Mesenchymal stem cell (in vitro differentiated cells and primary cell): Measurements from ENCODE around the gene PLAC9.
"Not testable (repeated sequence)": the region's sequence is repeated elsewhere in the genome, so short reads cannot be mapped to it uniquely, and the experiment has no call there.

ENCODE experiments used
- DNase-seq: peaks from one replicate; pipeline ENCODE4 v3.0.0-alpha.2; 2013
- H2AFZ ChIP-seq: one replicate; pipeline ENCODE4 v1.6.1; 2013; ENCODE audit warnings: low read depth, mild to moderate bottlenecking, control low read depth, inconsistent platforms, low read length, moderate library complexity
- H2AK5ac ChIP-seq: 2 replicates; pipeline ENCODE4 v1.6.1; 2013; ENCODE audit warnings: low read length, moderate library complexity, mild to moderate bottlenecking, inconsistent platforms; ENCODE audit not compliant: severe bottlenecking
- H2BK120ac ChIP-seq: one replicate; pipeline ENCODE4 v1.6.1; 2013; ENCODE audit warnings: low read depth, mild to moderate bottlenecking, inconsistent platforms, low read length, moderate library complexity
- H2BK12ac ChIP-seq, 2 experiments: one replicate each; pipeline ENCODE4 v1.6.1; 2013; ENCODE audit warnings: inconsistent platforms in 2 of 2, low read length in 2 of 2, mild to moderate bottlenecking in 2 of 2, moderate library complexity in 2 of 2, control low read depth in 1 of 2
- H2BK15ac ChIP-seq: one replicate; pipeline ENCODE4 v1.6.1; 2013; ENCODE audit warnings: mild to moderate bottlenecking, low read depth, inconsistent platforms; ENCODE audit not compliant: poor library complexity, severe bottlenecking
- H2BK5ac ChIP-seq: 2 replicates; pipeline ENCODE4 v1.6.1; 2013; ENCODE audit warnings: low read depth, mild to moderate bottlenecking, low read length, control low read depth, inconsistent platforms; ENCODE audit not compliant: poor library complexity, severe bottlenecking
- H3K14ac ChIP-seq, 2 experiments: one replicate each; pipeline ENCODE4 v1.6.1; 2013; ENCODE audit warnings: inconsistent platforms in 2 of 2, low read length in 2 of 2, control low read depth in 1 of 2, mild to moderate bottlenecking in 1 of 2, moderate library complexity in 1 of 2
- H3K18ac ChIP-seq, 2 experiments: one replicate each; pipeline ENCODE4 v1.6.1; 2013; ENCODE audit warnings: inconsistent platforms in 2 of 2, low read length in 2 of 2, control low read depth in 1 of 2, low read depth in 1 of 2, mild to moderate bottlenecking in 1 of 2
- H3K23ac ChIP-seq, 2 experiments: one replicate each; pipeline ENCODE4 v1.6.1; 2013; ENCODE audit warnings: inconsistent platforms in 2 of 2, low read length in 2 of 2, mild to moderate bottlenecking in 2 of 2, moderate library complexity in 2 of 2, control low read depth in 1 of 2
- H3K27ac ChIP-seq: 2 replicates; pipeline ENCODE4 v1.5.1; 2013; ENCODE audit warnings: mild to moderate bottlenecking, moderate library complexity, low read length, control low read depth, inconsistent platforms; ENCODE audit not compliant: poor library complexity, severe bottlenecking
- H3K27me3 ChIP-seq, 2 experiments: 2 replicates each; pipeline versions ENCODE4 v1.6.1 to v1.7.0; 2013; ENCODE audit warnings: low read length in 2 of 2, mild to moderate bottlenecking in 2 of 2, moderate library complexity in 2 of 2, control low read depth in 1 of 2, inconsistent platforms in 1 of 2; ENCODE audit not compliant: control insufficient read depth in 1 of 2, insufficient read depth in 1 of 2
- H3K36me3 ChIP-seq, 2 experiments: 2 replicates each; pipeline versions ENCODE4 v1.6.1 to v1.7.0; 2013; ENCODE audit warnings: low read length in 2 of 2, control low read depth in 1 of 2, inconsistent platforms in 1 of 2, low read depth in 1 of 2, mild to moderate bottlenecking in 1 of 2; ENCODE audit not compliant: insufficient read depth in 2 of 2, control insufficient read depth in 1 of 2
- H3K4ac ChIP-seq, 2 experiments: one replicate each; pipeline ENCODE4 v1.6.1; 2013; ENCODE audit warnings: inconsistent platforms in 2 of 2, low read length in 2 of 2, mild to moderate bottlenecking in 2 of 2, moderate library complexity in 2 of 2, control low read depth in 1 of 2, low read depth in 1 of 2
- H3K4me1 ChIP-seq: 2 replicates; pipeline ENCODE4 v1.6.1; 2013; ENCODE audit warnings: low read depth, low read length, control low read depth; ENCODE audit not compliant: control insufficient read depth, insufficient read depth
- H3K4me2 ChIP-seq: 2 replicates; pipeline ENCODE4 v1.6.1; 2013; ENCODE audit warnings: low read length, mild to moderate bottlenecking, inconsistent platforms; ENCODE audit not compliant: poor library complexity, severe bottlenecking
- H3K4me3 ChIP-seq, 2 experiments: 2 replicates each; pipeline versions ENCODE4 v1.5.1 to v1.7.0; 2013; ENCODE audit warnings: low read length in 2 of 2, mild to moderate bottlenecking in 2 of 2, control low read depth in 1 of 2, low read depth in 1 of 2; ENCODE audit not compliant: insufficient read depth in 1 of 2
- H3K79me1 ChIP-seq: replicated peaks from 2 replicates; pipeline ENCODE4 v1.6.1; 2013; ENCODE audit warnings: mild to moderate bottlenecking, control low read depth, low read length, inconsistent platforms; ENCODE audit not compliant: poor library complexity, severe bottlenecking
- H3K9ac ChIP-seq: 2 replicates; pipeline ENCODE4 v1.7.0; 2013; ENCODE audit warnings: mild to moderate bottlenecking, low read length, moderate library complexity
- H3K9me3 ChIP-seq: 2 replicates; pipeline ENCODE4 v1.7.0; 2013; ENCODE audit warnings: mild to moderate bottlenecking, low read length; ENCODE audit not compliant: control insufficient read depth
- H4K8ac ChIP-seq: one replicate; pipeline ENCODE4 v1.6.1; 2013; ENCODE audit warnings: inconsistent platforms, mild to moderate bottlenecking, low read length, moderate library complexity
- H4K91ac ChIP-seq: one replicate; pipeline ENCODE4 v1.6.1; 2013; ENCODE audit warnings: mild to moderate bottlenecking, low read length, inconsistent platforms
- WGBS: methylation state at CpG from one replicate; pipeline ENCODE4 v1.1.7; 2013; ENCODE audit warnings: mixed read lengths; 5-methylcytosine and 5-hydroxymethylcytosine counted together

The PLAC9 gene

DNA sequence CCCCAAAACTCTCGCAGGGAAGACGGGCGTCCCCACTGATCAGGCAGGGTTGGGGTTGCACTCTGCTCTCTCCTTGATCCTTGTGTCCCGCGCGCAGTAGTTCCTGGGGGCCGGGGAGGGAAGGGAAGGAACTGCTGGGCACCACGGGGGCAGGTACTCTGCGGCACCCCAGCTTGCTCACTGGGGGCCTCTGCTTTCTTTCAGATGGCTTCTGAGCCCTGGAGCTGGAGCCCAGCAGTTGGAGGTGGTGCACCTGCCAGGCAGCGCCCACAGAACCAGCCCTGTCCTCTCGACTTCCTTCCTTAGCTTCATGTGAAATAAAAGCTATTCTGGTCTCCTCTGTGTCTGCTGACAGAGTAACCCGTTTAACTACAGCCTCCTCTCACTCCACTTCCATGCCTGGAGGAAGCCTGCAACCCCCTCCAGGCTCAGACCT lies 12.2 kb downstream of the PLAC9 start:
- Histone ChIP-seq H3K4ac (peak overlapping the region in 1 of 2 experiments; percentile 49), H3K4me3 (no peak overlapping the region), H3K4me1 (peaks cover 4% of the 10 kb centered on the region), H3K9ac (peak overlapping the region; percentile 42), H2BK12ac (no peak overlapping the region), H3K27ac (no peak overlapping the region), H2BK5ac (no peak overlapping the region), H3K9me3 (peaks cover 8% of the 10 kb centered on the region), H3K23ac (no peak overlapping the region), H2AFZ (no peak overlapping the region), H3K14ac (no peak overlapping the region), H4K8ac (peak overlapping the region; percentile 70), H3K36me3 (peaks cover 13 to 50% of the 10 kb centered on the region in 2 experiments), H3K4me2 (no peak overlapping the region), H2AK5ac (peak overlapping the region; percentile 52), H3K79me1 (no peaks in the 10 kb centered on the region), H2BK15ac (no peak overlapping the region), H2BK120ac (peak overlapping the region; percentile 12), H3K27me3 (no peaks in the 10 kb centered on the region), H4K91ac (peak overlapping the region; percentile 59), H3K18ac (peak overlapping the region in 1 of 2 experiments; percentile 54)
- 81% methylated on average over 12 of the region's 12 CpGs for WGBS
- DNase-seq = no peak

DNA sequence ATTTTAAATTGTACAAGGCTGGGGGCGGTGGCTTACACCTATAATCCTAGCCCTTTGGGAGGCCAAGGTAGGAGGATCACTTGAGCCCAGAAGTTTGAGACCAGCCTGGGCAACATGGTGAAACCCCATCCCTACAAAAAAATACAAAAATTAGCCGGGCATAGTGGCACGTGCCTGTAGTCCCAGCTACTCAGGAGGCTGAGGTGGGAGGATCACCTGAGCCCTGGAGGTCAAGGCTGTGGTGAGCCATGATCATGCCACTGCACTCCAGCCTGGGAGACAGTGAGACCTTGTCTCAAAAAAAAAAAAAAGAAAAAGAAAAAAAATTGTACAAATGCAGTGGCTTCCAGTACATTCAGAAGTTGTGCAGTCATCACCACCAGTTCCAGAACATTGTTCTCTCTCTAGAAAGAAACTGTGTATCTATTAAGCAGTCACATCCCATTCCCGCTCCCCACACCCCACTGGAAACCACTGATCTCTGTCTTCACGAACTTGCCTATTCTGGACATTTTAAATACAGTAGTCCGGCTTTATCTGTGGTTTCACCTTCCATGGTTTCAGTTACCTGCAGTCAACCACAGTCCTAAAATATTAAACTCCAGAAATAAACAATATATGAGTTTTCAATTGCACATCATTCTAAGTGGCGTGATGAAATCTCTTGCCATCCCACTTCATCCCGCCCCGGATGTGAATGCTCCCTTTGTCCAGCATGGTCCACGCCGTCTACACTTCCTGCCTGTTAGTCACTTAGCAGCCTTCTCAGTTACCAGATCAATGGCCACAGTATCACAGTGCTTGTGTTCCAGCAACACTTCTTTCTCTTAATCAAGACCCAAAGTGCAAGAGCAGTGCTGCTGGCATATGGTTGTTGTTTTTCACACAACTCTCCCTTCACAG lies 13.1 kb downstream of the PLAC9 start:
- WGBS = 75% methylated on average over 11 of the region's 11 CpGs
- H3K4me1 ChIP-seq, H3K23ac ChIP-seq, H3K4me2 ChIP-seq, H3K4me3 ChIP-seq, H3K27ac ChIP-seq, H2AK5ac ChIP-seq, H2BK5ac ChIP-seq, H3K14ac ChIP-seq, H3K79me1 ChIP-seq, H3K4ac ChIP-seq, H2BK12ac ChIP-seq, H3K9me3 ChIP-seq, H3K27me3 ChIP-seq, H2AFZ ChIP-seq, H2BK120ac ChIP-seq: not testable (repeated sequence)
- Histone ChIP-seq H2BK15ac (peak overlapping the region; percentile 69), H3K9ac (peak overlapping the region; percentile 47), H3K18ac (peak overlapping the region; percentile 18 to 54), H4K8ac (peak overlapping the region; percentile 41), H4K91ac (peak overlapping the region; percentile 61), H3K36me3 (peaks cover 16 to 53% of the 10 kb centered on the region in 2 experiments)
- peak; percentile 57 for DNase-seq

DNA sequence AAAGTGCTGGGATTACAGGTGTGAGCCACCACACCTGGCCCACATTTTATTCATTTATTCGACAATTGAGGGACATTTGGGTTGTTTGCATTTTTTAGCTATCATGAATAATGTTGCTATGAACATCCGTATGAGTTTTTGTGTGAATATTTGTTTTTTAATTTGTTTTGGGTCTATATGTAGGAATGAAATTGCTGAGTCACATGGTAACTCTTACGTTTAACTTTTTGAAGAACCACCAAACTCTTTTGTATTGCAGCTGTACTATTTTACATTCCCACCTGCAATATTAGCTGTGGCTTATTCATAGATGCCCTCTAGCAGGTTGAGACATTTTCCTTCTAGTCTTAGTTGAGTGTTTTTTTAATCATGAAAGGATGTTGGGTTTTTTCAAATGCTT lies 14.4 kb downstream of the PLAC9 start:
- Histone ChIP-seq H3K4me1 (peaks cover 4% of the 10 kb centered on the region), H2AK5ac (no peak overlapping the region), H3K9ac (no peak overlapping the region), H3K23ac (no peak overlapping the region), H3K79me1 (peaks cover 3% of the 10 kb centered on the region), H4K91ac (no peak overlapping the region), H3K4me2 (no peak overlapping the region), H3K4me3 (no peak overlapping the region), H2BK12ac (no peak overlapping the region), H2BK15ac (no peak overlapping the region), H3K27me3 (no peaks in the 10 kb centered on the region), H2AFZ (no peak overlapping the region), H3K27ac (no peak overlapping the region), H3K18ac (no peak overlapping the region), H2BK120ac (no peak overlapping the region), H3K14ac (no peak overlapping the region), H3K9me3 (peaks cover 8% of the 10 kb centered on the region), H4K8ac (no peak overlapping the region), H3K4ac (no peak overlapping the region), H3K36me3 (peaks cover 23 to 56% of the 10 kb centered on the region in 2 experiments), H2BK5ac (no peak overlapping the region)
- no peak for DNase-seq
- 89% methylated on average over 2 of the region's 3 CpGs for WGBS

DNA sequence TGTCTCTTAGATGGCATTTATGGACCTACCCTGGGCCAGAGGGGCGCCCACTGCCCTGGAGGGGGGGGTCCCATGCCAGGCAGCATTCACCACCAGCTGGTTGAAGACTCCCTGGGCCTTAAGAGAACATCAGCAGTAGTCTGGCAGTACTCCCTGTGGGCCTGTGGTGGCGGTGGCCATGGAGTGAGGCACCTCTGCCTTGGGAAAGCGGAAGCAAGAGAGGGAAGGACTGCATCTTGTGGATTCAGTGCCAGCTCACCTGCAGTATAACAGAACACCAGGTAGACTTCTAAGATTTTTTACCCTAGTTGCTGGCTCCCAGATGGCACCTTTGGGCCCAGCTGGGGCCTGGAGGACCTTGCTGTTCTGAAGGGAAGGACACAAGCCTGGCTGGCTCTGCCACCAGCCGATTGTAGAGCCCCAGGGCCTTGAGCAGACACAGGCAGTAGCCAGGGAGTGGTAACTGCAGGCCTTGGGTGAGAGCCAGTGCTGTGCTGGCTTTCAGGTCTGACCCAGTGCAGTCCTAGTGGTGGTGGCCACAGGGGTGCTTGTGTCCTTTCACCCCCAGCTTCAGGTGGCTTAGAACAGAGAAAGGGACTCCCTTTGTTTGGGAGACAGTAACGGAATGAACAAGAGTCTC lies 15.8 kb downstream of the PLAC9 start:
- Histone ChIP-seq H3K4ac (no peak overlapping the region), H3K27ac (no peak overlapping the region), H3K27me3 (no peaks in the 10 kb centered on the region), H4K91ac (no peak overlapping the region), H3K14ac (no peak overlapping the region), H3K23ac (no peak overlapping the region), H3K4me3 (peak overlapping the region in 1 of 2 experiments; percentile 9), H3K36me3 (peaks cover 34 to 62% of the 10 kb centered on the region in 2 experiments), H3K9ac (no peak overlapping the region), H2BK15ac (no peak overlapping the region), H2AFZ (no peak overlapping the region), H4K8ac (no peak overlapping the region), H2BK12ac (no peak overlapping the region), H3K4me2 (no peak overlapping the region), H2AK5ac (no peak overlapping the region), H2BK120ac (no peak overlapping the region), H3K18ac (no peak overlapping the region), H2BK5ac (no peak overlapping the region), H3K4me1 (peaks cover 4% of the 10 kb centered on the region), H3K79me1 (peaks cover 7% of the 10 kb centered on the region), H3K9me3 (peaks cover 8% of the 10 kb centered on the region)
- no peak for DNase-seq
- WGBS = 83% methylated on average over 3 of the region's 5 CpGs
